ENCODE measurements around the gene CSTA. TPM values are rescaled to one million over a fixed set of nuclear protein-coding genes. Genes with fewer than 3 reads are reported as not detected.

CSTA gene
- total and polyA plus RNA-seq, 2 of the 13 experiments (the other 11 are each of a cell fraction or from before 2014, with no cell fraction given): 3.9 to 11.0 TPM

- TF ChIP-seq BRD4 (CRISPR knock-in tag; IDR thresholded peaks at IDR 0.05) (no peak), MED13 (CRISPR knock-in tag; IDR thresholded peaks at IDR 0.05) (no peak), ZNF260 (CRISPR knock-in tag; IDR thresholded peaks at IDR 0.05; ENCODE audit: borderline replicate concordance, low read depth) (no peak), GTF2F1 (IDR thresholded peaks at IDR 0.05; ENCODE audit: low read length) (no peak), ZBTB7B (CRISPR knock-in tag; IDR thresholded peaks at IDR 0.05) (no peak), KDM6A (CRISPR knock-in tag; IDR thresholded peaks at IDR 0.05; ENCODE audit: low read depth) (no peak), NKX3-1 (CRISPR knock-in tag; IDR thresholded peaks at IDR 0.05) (no peak), ZNF280D (CRISPR knock-in tag; IDR thresholded peaks at IDR 0.05) (no peak), ZNF326 (CRISPR knock-in tag; IDR thresholded peaks at IDR 0.05; ENCODE audit: borderline replicate concordance) (no peak), RELA (CRISPR knock-in tag; IDR thresholded peaks at IDR 0.05) (no peak)
These were observed 28.2 kb downstream of the CSTA start (continued) for GRCh38 chr3:122353215-122353614.

GRCh38 chr3:122353893-122354401 is 28.9 kb downstream of the CSTA start:
- intact Hi-C loops (cut with micrococcal nuclease; ENCODE audit: unreplicated experiment): no loop called here
- H3K27ac ChIP-seq (ENCODE audit: extremely low read length, insufficient read depth, low read length): no peak overlapping the region

More at GRCh38 chr3:122353893-122354401, 28.9 kb downstream of the CSTA start:
- no peak for FAIRE-seq
- H3K9me3 ChIP-seq (ENCODE audit: low read length): no peaks in the 10 kb centered on the region
- in situ Hi-C loops (cut with HindIII; ENCODE audit: extremely low pct_ligation_motif_present, low pct_unique_long_range_greater_than_20kb): loop anchor here (10.0 kb wide), 1 partner anchor 249 kb away; no protein-coding TSS in a partner anchor
- ATAC-seq: no peak
- no peaks in the 10 kb centered on the region for H3K4me1 ChIP-seq (ENCODE audit: insufficient read depth, low read length)
- DNase-seq (ENCODE audit: low spot score): no peak
- no peak overlapping the region for H3K4me2 ChIP-seq (ENCODE audit: low read depth, low read length)
- ChIA-PET CTCF (ENCODE audit: low intra/inter-chr PET ratio, low total read pairs) (no interaction called here), POLR2A (no interaction called here)
- H2AFZ ChIP-seq (ENCODE audit: low read length): no peak overlapping the region
- 91% methylated on average over 1 of the region's 1 CpG for WGBS (ENCODE audit: low lambda C conversion rate)
- H3K79me2 ChIP-seq (ENCODE audit: insufficient read depth, low read length): no peaks in the 10 kb centered on the region
- no peaks in the 10 kb centered on the region for H3K27me3 ChIP-seq (ENCODE audit: control insufficient read depth in 1 of 2, insufficient read depth in 2 of 2, low read length in 2 of 2)
- BruUV-seq (replicated peaks): no TSS peak
- no peak overlapping the region for H3K9ac ChIP-seq (ENCODE audit: insufficient read depth, low read depth, low read length)
- peaks cover 4 to 5% of the 10 kb centered on the region in 2 experiments; a peak in 3 of 5 replicates for H3K36me3 ChIP-seq (replicated peaks in 1 of 2; ENCODE audit: control insufficient read depth in 1 of 2, insufficient read depth in 2 of 2, low read length in 2 of 2)
- H3K4me3 ChIP-seq (replicated peaks in 1 of 3; ENCODE audit: insufficient read depth in 1 of 3, low read depth in 2 of 3, low read length in 3 of 3): no peak overlapping the region
- no peak for TF ChIP-seq CREB3 (CRISPR knock-in tag; IDR thresholded peaks at IDR 0.05)
- no peaks in the 10 kb centered on the region for H4K20me1 ChIP-seq (ENCODE audit: insufficient read depth, low read length)

All from HepG2 (cell line).